ENCODE data around the gene ANAPC5.

Gene ANAPC5

GRCh38 chr12:121278169-121279070, 73.8 kb downstream of the ANAPC5 start:
- Histone ChIP-seq H3K36me3 (ENCODE audit: control insufficient read depth, insufficient read depth, low read length) (peaks cover 6% of the 10 kb centered on the region), H2BK5ac (ENCODE audit: low read length) (peak overlapping the region; percentile 49), H2AK5ac (ENCODE audit: low read length) (no peak overlapping the region), H2BK120ac (ENCODE audit: low read depth, low read length) (no peak overlapping the region), H3K23ac (ENCODE audit: low read length) (no peak overlapping the region), H3K4me1 (ENCODE audit: control insufficient read depth, low read depth, low read length) (peaks cover 16% of the 10 kb centered on the region), H3K4me3 (ENCODE audit: low read length) (no peak overlapping the region), H3K9ac (ENCODE audit: low read length) (no peak overlapping the region), H3K79me2 (ENCODE audit: control insufficient read depth, insufficient read depth, low read length) (peaks cover 31% of the 10 kb centered on the region), H3K18ac (ENCODE audit: low read length) (peak overlapping the region; percentile 52), H2BK15ac (replicated peaks; ENCODE audit: low read depth) (no peak overlapping the region), H3K4me2 (ENCODE audit: low read length) (no peak overlapping the region), H3K27ac (ENCODE audit: low read depth, low read length) (no peak overlapping the region), H3K56ac (ENCODE audit: low read length) (peak overlapping the region; percentile 75), H4K5ac (ENCODE audit: low read length) (no peak overlapping the region), H4K8ac (ENCODE audit: low read depth, low read length) (no peak overlapping the region), H3K4ac (ENCODE audit: low read depth, low read length) (no peak overlapping the region), H3K27me3 (ENCODE audit: insufficient read depth, low read length, poor library complexity) (no peaks in the 10 kb centered on the region), H3K79me1 (ENCODE audit: low read length) (peaks cover 17% of the 10 kb centered on the region)
- no CpG with 5 or more reads among the region's 15 CpGs for WGBS (ENCODE audit: extremely low coverage, insufficient coverage, low lambda C conversion rate)
- no peak for DNase-seq

- no peak for DNase-seq
- Histone ChIP-seq H2AK5ac (ENCODE audit: low read length) (no peak overlapping the region), H3K27me3 (ENCODE audit: insufficient read depth, low read length, poor library complexity) (no peaks in the 10 kb centered on the region), H4K8ac (ENCODE audit: low read depth, low read length) (no peak overlapping the region), H4K5ac (ENCODE audit: low read length) (no peak overlapping the region), H3K9ac (ENCODE audit: low read length) (no peak overlapping the region), H2BK15ac (replicated peaks; ENCODE audit: low read depth) (no peak overlapping the region), H3K18ac (ENCODE audit: low read length) (no peak overlapping the region), H3K4me1 (ENCODE audit: control insufficient read depth, low read depth, low read length) (peaks cover 15% of the 10 kb centered on the region), H3K36me3 (ENCODE audit: control insufficient read depth, insufficient read depth, low read length) (peaks cover 8% of the 10 kb centered on the region), H3K4me2 (ENCODE audit: low read length) (no peak overlapping the region), H3K79me1 (ENCODE audit: low read length) (peaks cover 23% of the 10 kb centered on the region), H3K79me2 (ENCODE audit: control insufficient read depth, insufficient read depth, low read length) (peaks cover 35% of the 10 kb centered on the region), H3K4ac (ENCODE audit: low read depth, low read length) (no peak overlapping the region), H2BK5ac (ENCODE audit: low read length) (no peak overlapping the region), H3K27ac (ENCODE audit: low read depth, low read length) (no peak overlapping the region), H2BK120ac (ENCODE audit: low read depth, low read length) (no peak overlapping the region), H3K56ac (ENCODE audit: low read length) (no peak overlapping the region), H3K4me3 (ENCODE audit: low read length) (no peak overlapping the region), H3K23ac (ENCODE audit: low read length) (no peak overlapping the region)
- no CpG with 5 or more reads among the region's 6 CpGs for WGBS (ENCODE audit: extremely low coverage, insufficient coverage, low lambda C conversion rate)
Measured at GRCh38 chr12:121277374-121277759, 74.8 kb downstream of the ANAPC5 start.

GRCh38 chr12:121274036-121274763, 78.0 kb downstream of the ANAPC5 start:
- peaks cover 22% of the 10 kb centered on the region for H3K79me1 ChIP-seq (ENCODE audit: low read length)
- no peak overlapping the region for H2AK5ac ChIP-seq (ENCODE audit: low read length)
- H3K36me3 ChIP-seq (ENCODE audit: control insufficient read depth, insufficient read depth, low read length): peaks cover 12% of the 10 kb centered on the region
- H3K56ac ChIP-seq (ENCODE audit: low read length): peak overlapping the region; percentile 25
- no CpG with 5 or more reads among the region's 35 CpGs for WGBS (ENCODE audit: extremely low coverage, insufficient coverage, low lambda C conversion rate)
- H4K8ac ChIP-seq (ENCODE audit: low read depth, low read length): no peak overlapping the region
- no peak overlapping the region for H2BK5ac ChIP-seq (ENCODE audit: low read length)
- H3K4ac ChIP-seq (ENCODE audit: low read depth, low read length): no peak overlapping the region
- H3K4me3 ChIP-seq (ENCODE audit: low read length): no peak overlapping the region
- H3K18ac ChIP-seq (ENCODE audit: low read length): no peak overlapping the region
- H3K27me3 ChIP-seq (ENCODE audit: insufficient read depth, low read length, poor library complexity): no peaks in the 10 kb centered on the region
- H3K23ac ChIP-seq (ENCODE audit: low read length): no peak overlapping the region
- H3K79me2 ChIP-seq (ENCODE audit: control insufficient read depth, insufficient read depth, low read length): peaks cover 29% of the 10 kb centered on the region
- DNase-seq: no peak
- H4K5ac ChIP-seq (ENCODE audit: low read length): no peak overlapping the region
- no peaks in the 10 kb centered on the region for H3K4me1 ChIP-seq (ENCODE audit: control insufficient read depth, low read depth, low read length)
- H2BK120ac ChIP-seq (ENCODE audit: low read depth, low read length): no peak overlapping the region
- no peak overlapping the region for H3K9ac ChIP-seq (ENCODE audit: low read length)
- H3K27ac ChIP-seq (ENCODE audit: low read depth, low read length): no peak overlapping the region
- no peak overlapping the region for H3K4me2 ChIP-seq (ENCODE audit: low read length)
- no peak overlapping the region for H2BK15ac ChIP-seq (replicated peaks; ENCODE audit: low read depth)

- Histone ChIP-seq H2BK15ac (replicated peaks; ENCODE audit: low read depth) (no peak overlapping the region), H2BK5ac (ENCODE audit: low read length) (no peak overlapping the region), H4K5ac (ENCODE audit: low read length) (no peak overlapping the region), H3K79me1 (ENCODE audit: low read length) (peaks cover 17% of the 10 kb centered on the region), H3K23ac (ENCODE audit: low read length) (no peak overlapping the region), H2BK120ac (ENCODE audit: low read depth, low read length) (no peak overlapping the region), H3K27ac (ENCODE audit: low read depth, low read length) (no peak overlapping the region), H3K9ac (ENCODE audit: low read length) (no peak overlapping the region), H3K27me3 (ENCODE audit: insufficient read depth, low read length, poor library complexity) (no peaks in the 10 kb centered on the region), H3K4me2 (ENCODE audit: low read length) (no peak overlapping the region), H3K4me1 (ENCODE audit: control insufficient read depth, low read depth, low read length) (no peaks in the 10 kb centered on the region), H3K36me3 (ENCODE audit: control insufficient read depth, insufficient read depth, low read length) (peaks cover 17% of the 10 kb centered on the region), H3K4ac (ENCODE audit: low read depth, low read length) (no peak overlapping the region), H3K18ac (ENCODE audit: low read length) (no peak overlapping the region), H4K8ac (ENCODE audit: low read depth, low read length) (no peak overlapping the region), H3K79me2 (ENCODE audit: control insufficient read depth, insufficient read depth, low read length) (peaks cover 21% of the 10 kb centered on the region), H2AK5ac (ENCODE audit: low read length) (no peak overlapping the region), H3K4me3 (ENCODE audit: low read length) (no peak overlapping the region), H3K56ac (ENCODE audit: low read length) (no peak overlapping the region)
- WGBS (ENCODE audit: extremely low coverage, insufficient coverage, low lambda C conversion rate): no CpG with 5 or more reads among the region's 14 CpGs
- no peak for DNase-seq
Measured at GRCh38 chr12:121273364-121273896, 78.8 kb downstream of the ANAPC5 start.

GRCh38 chr12:121267822-121268221, 84.4 kb downstream of the ANAPC5 start:
- H3K79me1 ChIP-seq (ENCODE audit: low read length): peaks cover 3% of the 10 kb centered on the region
- no peak overlapping the region for H3K27ac ChIP-seq (ENCODE audit: low read depth, low read length)
- H2BK15ac ChIP-seq (replicated peaks; ENCODE audit: low read depth): no peak overlapping the region
- WGBS (ENCODE audit: extremely low coverage, insufficient coverage, low lambda C conversion rate): no CpG with 5 or more reads among the region's 1 CpG
- H2AK5ac ChIP-seq (ENCODE audit: low read length): no peak overlapping the region
- peaks cover 24% of the 10 kb centered on the region for H3K36me3 ChIP-seq (ENCODE audit: control insufficient read depth, insufficient read depth, low read length)
- H3K9ac ChIP-seq (ENCODE audit: low read length): no peak overlapping the region
- no peak overlapping the region for H4K5ac ChIP-seq (ENCODE audit: low read length)
- no peaks in the 10 kb centered on the region for H3K4me1 ChIP-seq (ENCODE audit: control insufficient read depth, low read depth, low read length)
- H3K27me3 ChIP-seq (ENCODE audit: insufficient read depth, low read length, poor library complexity): no peaks in the 10 kb centered on the region
- H3K18ac ChIP-seq (ENCODE audit: low read length): no peak overlapping the region
- H3K4ac ChIP-seq (ENCODE audit: low read depth, low read length): no peak overlapping the region
- no peak overlapping the region for H2BK5ac ChIP-seq (ENCODE audit: low read length)
- H2BK120ac ChIP-seq (ENCODE audit: low read depth, low read length): no peak overlapping the region
- no peak overlapping the region for H3K23ac ChIP-seq (ENCODE audit: low read length)
- no peak overlapping the region for H3K56ac ChIP-seq (ENCODE audit: low read length)
- H3K79me2 ChIP-seq (ENCODE audit: control insufficient read depth, insufficient read depth, low read length): peaks cover under 1% of the 10 kb centered on the region
- DNase-seq: no peak
- no peak overlapping the region for H3K4me3 ChIP-seq (ENCODE audit: low read length)
- no peak overlapping the region for H4K8ac ChIP-seq (ENCODE audit: low read depth, low read length)
- no peak overlapping the region for H3K4me2 ChIP-seq (ENCODE audit: low read length)
